IPS-18a (cell line): ENCODE data around the gene COG3.

ENCODE experiments used
- H3K27ac ChIP-seq: one replicate; pipeline ENCODE4 v1.5.1; 2013; ENCODE audit warnings: low read length
- H3K27me3 ChIP-seq: one replicate; pipeline ENCODE4 v1.6.1; 2013; ENCODE audit warnings: mild to moderate bottlenecking, low read length; ENCODE audit not compliant: control insufficient read depth, insufficient read depth
- H3K36me3 ChIP-seq: one replicate; pipeline ENCODE4 v1.6.1; 2013; ENCODE audit warnings: low read depth, low read length; ENCODE audit not compliant: control insufficient read depth
- H3K4me1 ChIP-seq: one replicate; pipeline ENCODE4 v1.6.1; 2013; ENCODE audit warnings: low read depth, low read length; ENCODE audit not compliant: control insufficient read depth
- H3K4me3 ChIP-seq: one replicate; pipeline ENCODE4 v1.5.1; 2013; ENCODE audit warnings: low read length
- H3K9ac ChIP-seq: one replicate; pipeline ENCODE4 v1.6.1; 2013; ENCODE audit warnings: mild to moderate bottlenecking, low read length, moderate library complexity
- H3K9me3 ChIP-seq: one replicate; pipeline ENCODE4 v1.6.1; 2013; ENCODE audit warnings: low read depth, low read length; ENCODE audit not compliant: control insufficient read depth

COG3 gene

GRCh38 chr13:45481688-45482087 is 16.9 kb downstream of the COG3 start:
- H3K27ac ChIP-seq, result no peak overlapping the region
- no peak overlapping the region for H3K4me3 ChIP-seq
- no peak overlapping the region for H3K9ac ChIP-seq
- H3K36me3 ChIP-seq, result peaks cover 18% of the 10 kb centered on the region
- H3K27me3 ChIP-seq, result no peaks in the 10 kb centered on the region
- H3K9me3 ChIP-seq, result no peaks in the 10 kb centered on the region
- H3K4me1 ChIP-seq, result no peaks in the 10 kb centered on the region

DNA sequence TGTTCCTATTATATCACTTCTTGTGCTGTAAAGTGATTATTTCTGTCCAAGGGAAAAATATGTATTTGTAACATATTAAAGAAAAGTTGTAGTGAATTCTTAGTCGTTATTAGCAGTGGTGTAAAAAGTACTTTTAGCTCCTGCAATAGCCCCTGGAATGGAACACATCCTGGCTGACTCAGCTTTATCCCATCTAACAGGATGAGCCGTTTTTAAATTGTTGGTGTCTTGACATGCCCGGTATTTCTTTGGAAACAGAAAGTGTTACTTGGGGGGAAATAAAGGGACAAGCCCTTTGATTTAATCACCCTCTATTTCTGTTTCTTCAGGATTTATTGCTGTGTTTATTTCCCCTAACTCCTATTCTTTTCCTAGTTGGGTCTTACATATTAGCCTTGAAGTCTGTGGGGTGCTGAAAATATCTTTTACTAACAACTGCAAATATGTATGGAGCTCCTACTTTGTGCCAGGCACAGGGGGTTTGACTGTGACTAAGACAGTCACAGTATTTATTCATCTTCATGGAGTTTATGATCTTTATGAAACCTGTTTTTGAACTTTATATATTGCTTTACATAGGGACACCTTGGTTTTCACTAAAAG is 17.9 kb downstream of the COG3 start:
- H3K9ac ChIP-seq, result no peak overlapping the region
- no peak overlapping the region for H3K27ac ChIP-seq
- H3K9me3 ChIP-seq, result no peaks in the 10 kb centered on the region
- H3K27me3 ChIP-seq, result no peaks in the 10 kb centered on the region
- no peaks in the 10 kb centered on the region for H3K4me1 ChIP-seq
- H3K4me3 ChIP-seq, result no peak overlapping the region
- peaks cover 26% of the 10 kb centered on the region for H3K36me3 ChIP-seq

GRCh38 chr13:45487604-45488003 is 22.9 kb downstream of the COG3 start:
- Histone ChIP-seq H3K9me3 (no peaks in the 10 kb centered on the region), H3K27ac (no peak overlapping the region), H3K4me1 (no peaks in the 10 kb centered on the region), H3K9ac (no peak overlapping the region), H3K27me3 (no peaks in the 10 kb centered on the region), H3K4me3 (no peak overlapping the region), H3K36me3 (peaks cover 43% of the 10 kb centered on the region)

DNA sequence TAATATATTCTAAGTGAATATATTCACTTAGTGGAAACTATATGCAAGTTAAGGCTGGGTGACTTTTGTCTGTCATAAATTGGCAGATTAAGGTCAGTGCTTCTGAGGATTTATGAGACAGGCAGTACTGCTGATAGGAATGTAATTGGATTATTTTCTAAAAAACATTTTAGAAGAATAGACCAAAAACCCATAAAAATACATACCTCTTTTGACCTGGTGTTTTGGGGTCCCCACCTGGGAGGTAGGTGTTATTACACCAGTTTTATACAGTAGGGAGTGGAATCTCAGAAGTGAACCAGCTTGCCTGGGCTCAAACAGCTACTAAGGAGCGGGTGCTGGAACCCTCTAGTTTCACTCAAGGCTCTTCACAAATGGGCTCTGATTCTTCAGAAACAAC is 25.3 kb downstream of the COG3 start:
- peaks cover 43% of the 10 kb centered on the region for H3K36me3 ChIP-seq
- no peaks in the 10 kb centered on the region for H3K27me3 ChIP-seq
- no peak overlapping the region for H3K27ac ChIP-seq
- H3K9ac ChIP-seq, result no peak overlapping the region
- H3K9me3 ChIP-seq, result no peaks in the 10 kb centered on the region
- no peak overlapping the region for H3K4me3 ChIP-seq
- H3K4me1 ChIP-seq, result no peaks in the 10 kb centered on the region

GRCh38 chr13:45492538-45492937 is 27.8 kb downstream of the COG3 start:
- H3K27ac ChIP-seq, result no peak overlapping the region
- peaks cover 34% of the 10 kb centered on the region for H3K36me3 ChIP-seq
- no peaks in the 10 kb centered on the region for H3K27me3 ChIP-seq
- H3K4me1 ChIP-seq, result no peaks in the 10 kb centered on the region
- H3K9ac ChIP-seq, result no peak overlapping the region
- no peaks in the 10 kb centered on the region for H3K9me3 ChIP-seq
- no peak overlapping the region for H3K4me3 ChIP-seq

DNA sequence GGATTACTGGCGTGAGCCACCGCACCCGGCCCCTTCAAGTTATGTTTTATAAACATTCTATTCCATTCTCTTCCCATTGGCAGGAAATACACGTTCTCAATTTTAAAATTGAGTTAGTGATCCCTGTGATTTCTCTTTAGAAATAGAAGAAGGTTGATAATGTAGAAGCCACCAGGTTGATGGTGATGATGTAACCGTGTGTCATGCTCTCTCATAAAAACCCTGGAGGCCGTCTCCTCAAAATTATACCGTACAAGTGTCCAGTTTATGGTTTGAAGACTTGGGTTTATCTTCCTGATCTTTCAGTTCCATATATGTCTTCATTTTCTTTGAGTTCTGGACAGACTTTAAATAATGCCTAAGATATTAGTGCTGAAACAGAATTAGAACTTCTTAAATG is 32.2 kb downstream of the COG3 start:
- Histone ChIP-seq H3K36me3 (peaks cover 27% of the 10 kb centered on the region), H3K4me1 (no peaks in the 10 kb centered on the region), H3K9me3 (no peaks in the 10 kb centered on the region), H3K27me3 (no peaks in the 10 kb centered on the region), H3K9ac (no peak overlapping the region), H3K4me3 (no peak overlapping the region), H3K27ac (no peak overlapping the region)

DNA sequence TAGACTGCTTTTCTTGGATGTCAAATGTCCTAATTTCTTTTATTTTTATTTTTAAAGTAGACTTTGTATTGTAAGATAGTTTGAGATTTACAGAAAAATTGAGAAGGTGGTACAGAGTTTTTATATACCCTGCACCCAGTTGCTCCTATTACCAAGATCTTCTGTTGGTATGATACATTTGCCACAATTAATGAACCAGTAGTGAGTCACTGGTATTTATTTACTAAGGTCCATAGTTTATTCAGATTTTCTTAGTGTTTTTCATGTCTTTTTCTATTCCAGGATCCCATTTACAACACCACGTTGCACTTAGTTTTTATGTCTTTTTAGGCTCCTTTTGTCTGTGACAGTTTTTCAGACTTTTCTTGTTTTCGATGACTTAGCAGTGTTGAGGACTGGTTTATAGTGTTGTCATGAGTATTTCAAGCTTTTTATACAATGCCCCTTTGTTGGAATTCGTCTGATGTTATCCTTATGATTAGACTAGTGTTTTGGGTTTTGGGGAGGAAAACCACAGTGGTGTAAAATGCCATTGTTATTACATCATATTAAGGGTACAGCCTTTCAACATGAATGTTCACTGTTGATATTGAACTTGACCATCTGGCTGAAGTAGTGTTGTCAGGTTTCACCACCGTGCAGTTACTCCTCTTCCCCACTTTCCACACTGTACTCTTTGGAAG is 35.9 kb downstream of the COG3 start:
- no peak overlapping the region for H3K27ac ChIP-seq
- no peak overlapping the region for H3K4me3 ChIP-seq
- H3K4me1 ChIP-seq, result no peaks in the 10 kb centered on the region
- H3K9me3 ChIP-seq, result no peaks in the 10 kb centered on the region
- H3K36me3 ChIP-seq, result peaks cover 33% of the 10 kb centered on the region
- no peak overlapping the region for H3K9ac ChIP-seq
- no peaks in the 10 kb centered on the region for H3K27me3 ChIP-seq

- peaks cover 34% of the 10 kb centered on the region for H3K36me3 ChIP-seq
Observed at GRCh38 chr13:45501175-45501526, 36.4 kb downstream of the COG3 start.

GRCh38 chr13:45503658-45504057 is 38.9 kb downstream of the COG3 start:
- Histone ChIP-seq H3K36me3 (peaks cover 35% of the 10 kb centered on the region), H3K9ac (no peak overlapping the region), H3K9me3 (no peaks in the 10 kb centered on the region), H3K4me3 (no peak overlapping the region), H3K4me1 (no peaks in the 10 kb centered on the region), H3K27ac (no peak overlapping the region), H3K27me3 (no peaks in the 10 kb centered on the region)

More at GRCh38 chr13:45501175-45501526, 36.4 kb downstream of the COG3 start:
- H3K27ac ChIP-seq, result no peak overlapping the region
- no peaks in the 10 kb centered on the region for H3K4me1 ChIP-seq
- H3K9me3 ChIP-seq, result no peaks in the 10 kb centered on the region
- no peak overlapping the region for H3K9ac ChIP-seq
- no peaks in the 10 kb centered on the region for H3K27me3 ChIP-seq
- no peak overlapping the region for H3K4me3 ChIP-seq

DNA sequence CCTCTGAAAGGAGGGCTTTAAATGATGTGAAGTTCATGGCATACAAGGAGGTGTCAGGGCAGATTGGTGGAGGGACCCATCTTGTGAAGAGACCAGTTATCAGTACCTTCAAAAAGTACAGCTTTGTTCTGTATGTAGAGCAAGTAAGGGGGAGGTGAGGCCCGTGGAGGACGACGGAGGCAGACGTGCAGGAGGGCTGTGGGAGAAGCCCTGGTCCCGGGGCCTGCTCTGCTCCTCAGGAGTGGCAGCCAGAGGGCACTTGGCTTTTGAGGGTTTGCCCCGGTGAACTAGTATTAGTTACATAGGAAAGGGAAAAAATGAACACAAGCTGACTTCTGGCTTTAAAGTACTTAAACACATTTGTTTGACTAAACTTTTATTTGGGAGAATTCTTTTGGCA is 42.1 kb downstream of the COG3 start:
- Histone ChIP-seq H3K27ac (no peak overlapping the region), H3K4me1 (no peaks in the 10 kb centered on the region), H3K4me3 (no peak overlapping the region)

DNA sequence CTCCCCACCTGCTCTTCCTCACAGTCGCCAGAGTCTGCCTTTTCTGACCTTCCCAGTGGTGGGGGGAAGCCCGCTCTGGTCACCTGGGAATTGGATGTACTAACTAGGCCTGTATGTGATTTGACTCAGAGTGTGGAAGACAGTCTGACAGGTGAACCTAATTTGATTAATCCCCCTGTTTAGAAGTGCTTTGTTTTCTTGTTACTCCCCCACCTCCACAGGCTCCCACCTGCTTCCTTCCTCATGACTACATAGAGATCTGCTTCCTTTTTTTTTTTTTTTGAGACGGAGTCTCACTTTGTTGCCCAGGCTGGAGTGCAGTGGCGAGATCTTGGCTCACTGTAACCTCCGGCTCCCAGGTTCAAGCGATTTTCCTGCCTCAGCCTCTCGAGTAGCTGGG is 44.0 kb downstream of the COG3 start:
- no peak overlapping the region for H3K9ac ChIP-seq
- no peaks in the 10 kb centered on the region for H3K27me3 ChIP-seq
- no peak overlapping the region for H3K4me3 ChIP-seq
- no peak overlapping the region for H3K27ac ChIP-seq
- H3K9me3 ChIP-seq, result no peaks in the 10 kb centered on the region
- H3K36me3 ChIP-seq, result peaks cover 53% of the 10 kb centered on the region
- no peaks in the 10 kb centered on the region for H3K4me1 ChIP-seq

More for the DNA sequence above, 42.1 kb downstream of the COG3 start:
- H3K36me3 ChIP-seq, result peaks cover 50% of the 10 kb centered on the region
- H3K27me3 ChIP-seq, result no peaks in the 10 kb centered on the region
- no peak overlapping the region for H3K9ac ChIP-seq
- no peaks in the 10 kb centered on the region for H3K9me3 ChIP-seq

GRCh38 chr13:45510672-45511071 is 45.9 kb downstream of the COG3 start:
- Histone ChIP-seq H3K27ac (no peak overlapping the region), H3K36me3 (peaks cover 46% of the 10 kb centered on the region), H3K9me3 (no peaks in the 10 kb centered on the region)

More at GRCh38 chr13:45510672-45511071, 45.9 kb downstream of the COG3 start:
- H3K9ac ChIP-seq, result no peak overlapping the region
- no peaks in the 10 kb centered on the region for H3K4me1 ChIP-seq
- no peak overlapping the region for H3K4me3 ChIP-seq
- no peaks in the 10 kb centered on the region for H3K27me3 ChIP-seq
